ENCODE data around the gene C2CD4B.

The C2CD4B gene

DNA sequence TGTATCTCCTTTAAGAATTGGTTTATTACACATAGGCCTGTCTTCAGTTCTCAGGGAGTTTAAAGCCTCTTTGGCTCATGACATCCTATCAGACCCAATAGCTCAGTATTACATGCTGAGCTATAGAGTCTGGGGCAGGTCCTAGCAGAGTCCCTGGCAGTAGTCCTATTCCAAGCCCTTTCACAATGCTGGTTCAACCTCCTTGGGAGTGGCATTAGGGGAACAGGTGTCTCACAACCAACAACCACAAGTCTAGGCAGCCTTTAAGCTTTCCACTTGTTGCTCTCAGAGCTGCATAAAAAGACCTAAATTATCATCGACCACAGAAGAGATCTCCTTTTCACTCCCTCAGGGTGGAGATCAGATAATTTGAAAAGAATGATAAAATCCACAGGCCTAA lies 22.8 kb upstream of the C2CD4B start:
- Histone ChIP-seq H3K27me3 (ENCODE audit: low read length) (no peaks in the 10 kb centered on the region), H2AFZ (ENCODE audit: low read depth, low read length, severe bottlenecking) (no peak overlapping the region), H3F3A (ENCODE audit: insufficient read depth) (no peaks in the 10 kb centered on the region), H4K20me1 (ENCODE audit: low read depth, low read length) (no peaks in the 10 kb centered on the region), H3K9ac (ENCODE audit: low read length) (no peak overlapping the region), H3K4me2 (ENCODE audit: low read depth, low read length, poor library complexity, severe bottlenecking) (no peak overlapping the region), H3K79me2 (ENCODE audit: insufficient read depth, low read length) (no peaks in the 10 kb centered on the region), H3K27ac (ENCODE audit: low read depth, low read length) (no peak overlapping the region), H3K9me2 (replicated peaks; ENCODE audit: insufficient read depth, low read length) (no peaks in the 10 kb centered on the region), H3K9me3 (ENCODE audit: insufficient read depth, low read length) (no peaks in the 10 kb centered on the region), H3K36me3 (ENCODE audit: low read length) (no peaks in the 10 kb centered on the region), H3K4me3 (ENCODE audit: insufficient read depth, low read length, poor library complexity, severe bottlenecking) (no peak overlapping the region)
- TF ChIP-seq EZH2phosphoT487 (conservative IDR thresholded peaks at IDR 0.05; ENCODE audit: low read length): no peak
- TF ChIP-seq, protein P1, sequence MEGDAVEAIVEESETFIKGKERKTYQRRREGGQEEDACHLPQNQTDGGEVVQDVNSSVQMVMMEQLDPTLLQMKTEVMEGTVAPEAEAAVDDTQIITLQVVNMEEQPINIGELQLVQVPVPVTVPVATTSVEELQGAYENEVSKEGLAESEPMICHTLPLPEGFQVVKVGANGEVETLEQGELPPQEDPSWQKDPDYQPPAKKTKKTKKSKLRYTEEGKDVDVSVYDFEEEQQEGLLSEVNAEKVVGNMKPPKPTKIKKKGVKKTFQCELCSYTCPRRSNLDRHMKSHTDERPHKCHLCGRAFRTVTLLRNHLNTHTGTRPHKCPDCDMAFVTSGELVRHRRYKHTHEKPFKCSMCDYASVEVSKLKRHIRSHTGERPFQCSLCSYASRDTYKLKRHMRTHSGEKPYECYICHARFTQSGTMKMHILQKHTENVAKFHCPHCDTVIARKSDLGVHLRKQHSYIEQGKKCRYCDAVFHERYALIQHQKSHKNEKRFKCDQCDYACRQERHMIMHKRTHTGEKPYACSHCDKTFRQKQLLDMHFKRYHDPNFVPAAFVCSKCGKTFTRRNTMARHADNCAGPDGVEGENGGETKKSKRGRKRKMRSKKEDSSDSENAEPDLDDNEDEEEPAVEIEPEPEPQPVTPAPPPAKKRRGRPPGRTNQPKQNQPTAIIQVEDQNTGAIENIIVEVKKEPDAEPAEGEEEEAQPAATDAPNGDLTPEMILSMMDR (IDR thresholded peaks at IDR 0.05; ENCODE audit: insufficient read depth, low read length, poor library complexity, severe bottlenecking): no peak

DNA sequence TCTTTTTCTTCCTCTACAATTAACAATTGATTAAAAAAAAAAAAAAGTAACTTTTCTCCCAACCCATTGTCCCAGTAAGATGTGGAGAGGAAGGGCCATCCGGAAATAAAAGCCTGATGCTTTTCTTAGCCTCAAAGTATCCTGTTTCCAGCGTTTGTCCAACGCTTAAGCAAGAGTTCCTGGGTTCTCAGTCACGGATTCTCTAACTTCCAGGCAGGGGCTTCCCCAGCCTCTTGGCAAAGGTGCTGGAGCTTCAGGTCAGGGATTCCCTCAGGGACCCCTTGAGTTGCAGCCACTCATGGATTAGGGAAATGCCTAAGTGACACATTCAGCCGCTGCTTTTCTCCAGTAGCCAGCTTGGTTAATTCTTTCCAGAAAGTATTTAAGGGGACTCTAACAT lies 22.3 kb upstream of the C2CD4B start:
- no peaks in the 10 kb centered on the region for H3K36me3 ChIP-seq (ENCODE audit: low read length)

DNA sequence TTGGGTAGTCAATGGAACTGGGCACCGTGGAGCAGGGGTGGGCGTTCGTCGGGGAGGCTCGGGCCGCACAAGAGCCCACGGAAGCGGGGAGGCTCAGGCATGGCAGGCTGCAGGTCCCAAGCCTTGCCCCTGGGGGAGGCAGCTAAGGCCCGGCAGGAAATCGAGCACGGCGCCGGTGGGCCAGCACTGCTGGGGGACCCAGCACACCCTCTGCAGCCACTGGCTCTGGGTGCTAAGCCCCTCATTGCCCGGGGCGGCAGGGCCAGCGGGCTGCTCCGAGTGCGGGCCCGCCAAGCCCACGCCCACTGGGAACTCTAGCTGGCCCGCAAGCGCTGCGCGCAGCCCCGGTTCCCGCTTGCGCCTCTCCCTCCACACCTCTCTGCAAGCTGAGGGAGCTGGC lies 21.5 kb upstream of the C2CD4B start:
- no peak overlapping the region for H3K9ac ChIP-seq (ENCODE audit: low read length)
- TF ChIP-seq, protein P1 (IDR thresholded peaks at IDR 0.05; ENCODE audit: insufficient read depth, low read length, poor library complexity, severe bottlenecking): no peak
- TF ChIP-seq EZH2phosphoT487 (conservative IDR thresholded peaks at IDR 0.05; ENCODE audit: low read length): no peak
- H3K36me3 ChIP-seq (ENCODE audit: low read length): no peaks in the 10 kb centered on the region
- H3K79me2 ChIP-seq (ENCODE audit: insufficient read depth, low read length): no peaks in the 10 kb centered on the region
- H3K27ac ChIP-seq (ENCODE audit: low read depth, low read length): no peak overlapping the region
- no peak overlapping the region for H3K4me2 ChIP-seq (ENCODE audit: low read depth, low read length, poor library complexity, severe bottlenecking)
- H2AFZ ChIP-seq (ENCODE audit: low read depth, low read length, severe bottlenecking): no peak overlapping the region
- H3K9me2 ChIP-seq (replicated peaks; ENCODE audit: insufficient read depth, low read length): no peaks in the 10 kb centered on the region
- no peak overlapping the region for H3K4me3 ChIP-seq (ENCODE audit: insufficient read depth, low read length, poor library complexity, severe bottlenecking)
- no peaks in the 10 kb centered on the region for H3F3A ChIP-seq (ENCODE audit: insufficient read depth)
- H4K20me1 ChIP-seq (ENCODE audit: low read depth, low read length): no peaks in the 10 kb centered on the region
- H3K9me3 ChIP-seq (ENCODE audit: insufficient read depth, low read length): no peaks in the 10 kb centered on the region
- H3K27me3 ChIP-seq (ENCODE audit: low read length): no peaks in the 10 kb centered on the region

More for the DNA sequence above, 22.3 kb upstream of the C2CD4B start:
- no peak overlapping the region for H3K4me2 ChIP-seq (ENCODE audit: low read depth, low read length, poor library complexity, severe bottlenecking)
- H3K27ac ChIP-seq (ENCODE audit: low read depth, low read length): no peak overlapping the region
- no peak overlapping the region for H2AFZ ChIP-seq (ENCODE audit: low read depth, low read length, severe bottlenecking)
- no peaks in the 10 kb centered on the region for H3K9me3 ChIP-seq (ENCODE audit: insufficient read depth, low read length)
- no peaks in the 10 kb centered on the region for H3K9me2 ChIP-seq (replicated peaks; ENCODE audit: insufficient read depth, low read length)
- no peak overlapping the region for H3K9ac ChIP-seq (ENCODE audit: low read length)
- H3F3A ChIP-seq (ENCODE audit: insufficient read depth): no peaks in the 10 kb centered on the region
- TF ChIP-seq, protein P1 (IDR thresholded peaks at IDR 0.05; ENCODE audit: insufficient read depth, low read length, poor library complexity, severe bottlenecking): no peak
- no peak for TF ChIP-seq EZH2phosphoT487 (conservative IDR thresholded peaks at IDR 0.05; ENCODE audit: low read length)
- no peak overlapping the region for H3K4me3 ChIP-seq (ENCODE audit: insufficient read depth, low read length, poor library complexity, severe bottlenecking)
- no peaks in the 10 kb centered on the region for H3K27me3 ChIP-seq (ENCODE audit: low read length)
- H4K20me1 ChIP-seq (ENCODE audit: low read depth, low read length): no peaks in the 10 kb centered on the region
- no peaks in the 10 kb centered on the region for H3K79me2 ChIP-seq (ENCODE audit: insufficient read depth, low read length)
